ENCODE results near the gene WEE2.

The WEE2 gene

DNA sequence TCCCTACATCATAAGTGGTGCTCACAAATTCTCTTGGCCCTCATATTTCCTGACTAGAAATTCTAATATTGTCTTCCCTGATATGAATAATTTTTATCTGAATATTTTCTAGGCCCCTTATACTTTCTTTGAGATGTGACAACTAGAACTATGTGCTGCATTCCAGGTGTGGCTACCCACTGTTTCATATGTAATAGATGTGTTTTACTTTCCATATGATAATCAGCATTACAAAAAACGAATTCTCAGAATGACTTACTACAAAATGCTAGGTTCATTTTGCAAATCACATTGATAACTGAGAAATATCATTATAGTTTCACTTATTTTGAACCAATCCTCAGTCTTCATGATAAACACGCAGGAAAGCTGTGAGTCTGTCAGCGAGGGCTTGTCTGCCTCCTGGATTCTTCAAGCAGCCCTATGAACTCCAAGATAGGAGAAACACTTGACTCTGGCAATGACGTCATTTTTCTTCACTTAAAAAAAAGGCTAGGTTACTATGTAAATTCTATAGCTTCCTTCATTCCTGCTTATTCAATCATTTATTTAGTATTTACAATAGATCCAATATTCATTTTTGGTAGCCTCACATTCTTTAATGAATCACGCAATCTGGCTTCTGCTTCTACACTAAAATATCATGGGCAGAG is 4.6 kb downstream of the WEE2 start:
- H3K4me3 ChIP-seq (ENCODE audit: low read depth, low read length), result no peak overlapping the region
- TF ChIP-seq, protein P1, sequence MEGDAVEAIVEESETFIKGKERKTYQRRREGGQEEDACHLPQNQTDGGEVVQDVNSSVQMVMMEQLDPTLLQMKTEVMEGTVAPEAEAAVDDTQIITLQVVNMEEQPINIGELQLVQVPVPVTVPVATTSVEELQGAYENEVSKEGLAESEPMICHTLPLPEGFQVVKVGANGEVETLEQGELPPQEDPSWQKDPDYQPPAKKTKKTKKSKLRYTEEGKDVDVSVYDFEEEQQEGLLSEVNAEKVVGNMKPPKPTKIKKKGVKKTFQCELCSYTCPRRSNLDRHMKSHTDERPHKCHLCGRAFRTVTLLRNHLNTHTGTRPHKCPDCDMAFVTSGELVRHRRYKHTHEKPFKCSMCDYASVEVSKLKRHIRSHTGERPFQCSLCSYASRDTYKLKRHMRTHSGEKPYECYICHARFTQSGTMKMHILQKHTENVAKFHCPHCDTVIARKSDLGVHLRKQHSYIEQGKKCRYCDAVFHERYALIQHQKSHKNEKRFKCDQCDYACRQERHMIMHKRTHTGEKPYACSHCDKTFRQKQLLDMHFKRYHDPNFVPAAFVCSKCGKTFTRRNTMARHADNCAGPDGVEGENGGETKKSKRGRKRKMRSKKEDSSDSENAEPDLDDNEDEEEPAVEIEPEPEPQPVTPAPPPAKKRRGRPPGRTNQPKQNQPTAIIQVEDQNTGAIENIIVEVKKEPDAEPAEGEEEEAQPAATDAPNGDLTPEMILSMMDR (IDR thresholded peaks at IDR 0.05; ENCODE audit: borderline replicate concordance, insufficient read depth, low read depth, low read length), result no peak

DNA sequence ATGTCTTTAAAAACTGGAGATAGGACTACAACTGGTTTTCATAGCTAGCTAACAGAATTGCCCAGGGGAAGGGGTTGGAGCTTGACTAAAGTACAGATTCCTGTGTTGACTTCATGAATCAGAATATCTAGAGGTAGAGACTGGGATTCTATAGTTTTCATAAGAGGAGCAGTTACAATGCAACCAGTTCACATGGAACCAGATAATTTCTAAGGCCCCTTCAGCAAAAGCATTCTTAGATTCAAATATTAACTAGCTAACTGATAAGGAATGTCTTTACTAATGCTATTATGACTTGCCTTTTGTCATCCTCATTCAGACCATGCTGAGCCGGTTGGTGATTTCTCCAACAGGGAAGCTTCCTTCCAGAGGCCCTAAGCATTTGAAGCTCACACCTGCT is 5.7 kb downstream of the WEE2 start:
- no peak overlapping the region for H3K4me3 ChIP-seq (ENCODE audit: low read depth, low read length)

DNA sequence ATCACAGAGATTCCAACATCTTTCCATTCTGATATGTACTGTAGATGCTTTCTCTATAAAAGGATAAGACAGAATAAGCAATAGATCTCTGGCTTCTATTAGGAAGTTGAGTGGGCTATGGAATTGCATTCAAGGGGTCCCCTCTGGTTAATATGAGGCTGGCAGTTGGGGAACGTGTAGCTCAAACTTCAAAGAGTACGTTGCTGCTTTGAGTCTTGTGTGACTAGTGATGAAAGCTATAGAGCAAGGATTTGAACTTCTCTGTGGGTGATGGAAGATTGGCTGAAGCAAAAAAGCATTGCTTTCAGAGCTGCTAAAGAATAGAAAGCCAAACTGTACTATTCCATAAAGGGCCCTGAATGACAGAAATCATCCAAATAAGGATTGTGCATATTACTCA is 6.4 kb downstream of the WEE2 start:
- TF ChIP-seq, protein P1 (IDR thresholded peaks at IDR 0.05; ENCODE audit: borderline replicate concordance, insufficient read depth, low read depth, low read length), result no peak
- H3K4me3 ChIP-seq (ENCODE audit: low read depth, low read length), result no peak overlapping the region

More for the DNA sequence above, 5.7 kb downstream of the WEE2 start:
- TF ChIP-seq, protein P1 (IDR thresholded peaks at IDR 0.05; ENCODE audit: borderline replicate concordance, insufficient read depth, low read depth, low read length), result no peak

DNA sequence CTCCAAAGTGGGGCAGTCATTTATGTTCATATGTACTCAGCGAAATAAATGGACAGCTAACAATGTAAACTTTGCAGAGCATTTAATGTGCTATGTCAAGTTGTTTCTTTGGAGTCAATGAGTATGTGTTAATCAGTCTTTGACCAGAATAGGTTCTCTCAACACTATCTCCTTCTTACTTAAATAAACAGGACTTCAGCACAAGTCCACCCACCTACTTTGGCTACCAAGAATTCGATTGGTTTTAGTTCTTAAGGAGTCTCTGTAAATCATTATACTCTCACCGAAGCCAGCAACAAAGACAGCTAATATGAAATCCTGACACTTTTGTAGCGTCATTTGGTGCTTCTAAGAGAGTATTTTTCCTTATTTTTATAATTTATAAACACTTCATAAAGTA is 6.9 kb downstream of the WEE2 start:
- no peak overlapping the region for H3K4me3 ChIP-seq (ENCODE audit: low read depth, low read length)
- TF ChIP-seq, protein P1 (IDR thresholded peaks at IDR 0.05; ENCODE audit: borderline replicate concordance, insufficient read depth, low read depth, low read length), result no peak

DNA sequence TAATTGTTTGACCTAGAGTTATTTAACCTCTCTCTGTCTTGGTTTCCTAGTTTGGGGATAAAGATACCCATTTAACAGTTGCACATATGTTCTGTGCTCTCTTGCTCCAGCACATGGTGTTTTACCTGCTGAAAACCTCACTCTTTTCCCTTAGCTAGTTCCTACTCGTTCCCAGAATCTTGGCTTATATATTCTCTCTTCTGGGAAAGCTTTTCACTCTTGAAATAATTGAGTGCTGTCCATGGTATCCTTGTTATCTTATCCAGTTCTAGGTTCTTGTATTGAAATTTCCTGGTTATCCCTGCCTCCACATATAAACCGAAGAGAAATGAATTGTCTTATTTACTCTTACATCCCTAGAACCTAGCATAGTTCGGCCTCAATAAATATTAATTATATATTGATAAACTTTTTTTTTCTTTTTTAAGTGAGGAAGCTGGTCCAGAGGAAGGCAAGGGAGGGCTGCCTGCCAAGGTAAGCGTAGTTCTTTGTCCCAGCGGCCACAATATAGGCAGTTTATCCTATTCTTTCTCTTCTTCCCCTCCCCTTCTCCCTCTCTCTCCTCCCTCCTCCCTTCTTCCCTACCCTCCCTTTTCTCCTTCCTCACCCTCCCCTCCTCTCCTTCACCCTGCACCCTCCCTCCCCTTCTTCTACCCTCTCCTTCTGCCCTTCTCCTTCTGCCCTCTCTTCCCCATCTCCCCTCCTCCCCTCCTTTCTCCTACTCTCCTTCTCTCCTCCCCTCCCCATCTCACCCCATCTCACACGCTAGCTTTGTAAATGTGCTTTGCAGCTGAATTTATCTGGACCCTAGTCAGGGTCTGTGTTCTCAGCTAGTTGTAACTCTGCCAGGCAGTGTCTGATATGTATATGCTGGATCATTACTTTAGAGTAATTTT is 7.9 kb downstream of the WEE2 start:
- TF ChIP-seq, protein P1 (IDR thresholded peaks at IDR 0.05; ENCODE audit: borderline replicate concordance, insufficient read depth, low read depth, low read length), result no peak
- H3K4me3 ChIP-seq (ENCODE audit: low read depth, low read length), result no peak overlapping the region

DNA sequence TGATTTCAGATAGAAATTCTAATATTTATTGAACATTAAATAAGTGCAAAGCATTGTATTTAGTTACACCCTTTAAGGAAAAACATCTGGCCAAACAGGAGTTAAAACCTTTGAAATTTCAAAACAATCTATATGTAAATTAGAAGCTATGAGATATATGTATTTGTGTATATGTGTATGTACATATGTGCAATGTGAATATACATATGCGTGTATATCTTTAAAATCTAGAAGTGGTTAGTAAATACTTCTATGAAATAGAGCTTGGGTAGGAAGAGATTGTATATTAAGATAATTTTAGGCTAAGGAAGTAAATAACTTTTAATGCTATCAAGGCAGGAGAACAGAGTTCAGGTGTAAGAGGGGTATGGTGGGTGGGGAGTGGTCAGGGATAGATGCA is 9.3 kb downstream of the WEE2 start:
- no peak overlapping the region for H3K4me3 ChIP-seq (ENCODE audit: low read depth, low read length)
- TF ChIP-seq, protein P1 (IDR thresholded peaks at IDR 0.05; ENCODE audit: borderline replicate concordance, insufficient read depth, low read depth, low read length), result no peak

All from GM12875 (cell line).